IMR-90 (cell line): Measurements from ENCODE around the gene GFPT1. TPM values are rescaled to one million over a fixed set of nuclear protein-coding genes. Genes with fewer than 3 reads are reported as not detected.

Experiments used
- ATAC-seq: fragments of 200-7000 bp; cut with Tn5 transposase; 2 replicates; pipeline ENCODE4 v1.9.1; 2020; ENCODE audit warnings: low read depth, mild to moderate bottlenecking, moderate library complexity
- BruUV-seq: library from RNA; stranded (reverse); fragments of 400-500 nt; replicated peaks from 2 replicates; lab custom pipeline; 2021; lab: Mats Ljungman, UMichigan
- CTCF ChIA-PET: fragments of 300-600 bp; formaldehyde crosslinking; extraction: SDS; loops from one replicate; lab custom pipeline; 2021; ENCODE audit warnings: antibody characterized with exemption; lab: Yijun Ruan, JAX
- POLR2A ChIA-PET: fragments of 300-600 bp; sonication (Branson Sonifier 250); formaldehyde crosslinking; loops from one replicate; lab custom pipeline; 2022; ENCODE audit warnings: antibody characterized with exemption; ENCODE audit not compliant: unreplicated experiment; lab: Charles Lee
- DNase-seq: peaks from one replicate; pipeline ENCODE4 v3.0.0; 2013
- H2AFZ ChIP-seq: replicated peaks from 2 replicates; pipeline ENCODE3; 2013; ENCODE audit warnings: low read length, mild to moderate bottlenecking; ENCODE audit not compliant: poor library complexity
- H2AK5ac ChIP-seq: 2 replicates; pipeline ENCODE4 v1.6.1; 2013; ENCODE audit warnings: low read depth, low read length, inconsistent platforms
- H2AK9ac ChIP-seq: replicated peaks from 2 replicates; pipeline ENCODE3; 2013; ENCODE audit warnings: mild to moderate bottlenecking, low read depth, low read length, moderate library complexity; ENCODE audit not compliant: poor library complexity
- H2BK120ac ChIP-seq: 2 replicates; pipeline ENCODE4 v1.6.1; 2013; ENCODE audit warnings: low read depth, low read length, inconsistent platforms
- H2BK15ac ChIP-seq: 3 replicates; pipeline ENCODE4 v1.6.1; 2013; ENCODE audit warnings: low read depth, low read length, inconsistent platforms
- H2BK20ac ChIP-seq: 2 replicates; pipeline ENCODE4 v1.6.1; 2013; ENCODE audit warnings: low read depth, mild to moderate bottlenecking, inconsistent platforms, low read length, moderate library complexity
- H2BK5ac ChIP-seq: 2 replicates; pipeline ENCODE4 v1.6.1; 2013; ENCODE audit warnings: mild to moderate bottlenecking, low read depth, low read length, inconsistent platforms; ENCODE audit not compliant: poor library complexity, severe bottlenecking
- H3K14ac ChIP-seq: replicated peaks from 2 replicates; pipeline ENCODE4 v1.6.1; 2013; ENCODE audit warnings: low read depth, low read length, inconsistent platforms
- H3K18ac ChIP-seq: 2 replicates; pipeline ENCODE4 v1.6.1; 2013; ENCODE audit warnings: low read depth, low read length, control low read depth
- H3K23ac ChIP-seq: 2 replicates; pipeline ENCODE4 v1.6.1; 2013; ENCODE audit warnings: low read depth, low read length, inconsistent platforms
- H3K27ac ChIP-seq: 2 replicates; pipeline ENCODE4 v1.5.1; 2013; ENCODE audit warnings: mild to moderate bottlenecking, control low read depth, low read length; ENCODE audit not compliant: insufficient read depth
- H3K27me3 ChIP-seq: 2 replicates; pipeline ENCODE4 v1.6.1; 2013; ENCODE audit warnings: low read length; ENCODE audit not compliant: control insufficient read depth, insufficient read depth
- H3K36me3 ChIP-seq: 2 replicates; pipeline ENCODE4 v1.6.1; 2013; ENCODE audit warnings: low read length, mixed read lengths; ENCODE audit not compliant: control insufficient read depth, insufficient read depth
- H3K4ac ChIP-seq: 2 replicates; pipeline ENCODE4 v1.6.1; 2013; ENCODE audit warnings: low read depth, low read length, inconsistent platforms
- H3K4me1 ChIP-seq: 2 replicates; pipeline ENCODE4 v1.6.1; 2013; ENCODE audit warnings: low read length, mixed read lengths; ENCODE audit not compliant: control insufficient read depth, insufficient read depth
- H3K4me2 ChIP-seq: 2 replicates; pipeline ENCODE4 v1.6.1; 2013; ENCODE audit warnings: low read depth, mild to moderate bottlenecking, control low read depth, low read length, moderate library complexity
- H3K4me3 ChIP-seq: 2 replicates; pipeline ENCODE4 v1.5.1; 2013; ENCODE audit warnings: low read depth, mild to moderate bottlenecking, control low read depth, low read length, moderate library complexity; ENCODE audit not compliant: insufficient read depth
- H3K56ac ChIP-seq: 2 replicates; pipeline ENCODE4 v1.6.1; 2013; ENCODE audit warnings: low read length, inconsistent platforms; ENCODE audit not compliant: insufficient read depth; ENCODE audit errors: extremely low read depth
- H3K79me1 ChIP-seq, 2 experiments: 2 replicates each; pipeline ENCODE4 v1.6.1; 2013; ENCODE audit warnings: low read length in 2 of 2, inconsistent platforms in 1 of 2, low read depth in 1 of 2
- H3K9ac ChIP-seq: 2 replicates; pipeline ENCODE4 v1.6.1; 2013; ENCODE audit warnings: low read depth, low read length, control low read depth
- H3K9me1 ChIP-seq: 2 replicates; pipeline ENCODE4 v1.6.1; 2013; ENCODE audit warnings: low read length, inconsistent platforms; ENCODE audit not compliant: insufficient read depth
- H3K9me3 ChIP-seq: 2 replicates; pipeline ENCODE4 v1.6.1; 2013; ENCODE audit warnings: low read length; ENCODE audit not compliant: control insufficient read depth, insufficient read depth
- H4K20me1 ChIP-seq: 2 replicates; pipeline ENCODE4 v1.6.1; 2013; ENCODE audit warnings: low read length, inconsistent platforms; ENCODE audit not compliant: insufficient read depth
- H4K5ac ChIP-seq: 2 replicates; pipeline ENCODE4 v1.6.1; 2013; ENCODE audit warnings: mild to moderate bottlenecking, low read depth, low read length, control low read depth
- H4K8ac ChIP-seq, 2 experiments: 2 replicates each; pipeline ENCODE4 v1.6.1; 2013; ENCODE audit warnings: low read depth in 2 of 2, low read length in 2 of 2, control low read depth in 1 of 2, inconsistent platforms in 1 of 2
- H4K91ac ChIP-seq: 2 replicates; pipeline ENCODE4 v1.6.1; 2013; ENCODE audit warnings: low read depth, low read length, inconsistent platforms; ENCODE audit not compliant: insufficient read depth
- FOS ChIP-seq: fragments of 150-350 bp; IDR thresholded peaks from 2 replicates; pipeline ENCODE4 v1.6.1; 2016; ENCODE audit warnings: low read depth, low read length
- MAFK ChIP-seq: IDR thresholded peaks from 2 replicates; pipeline ENCODE4 v1.6.1; 2012; ENCODE audit warnings: low read depth, low read length, improper control_type of control experiment
- WGBS, 2 experiments: methylation state at CpG; one replicate each; pipeline versions ENCODE4 v1.1.5 to v1.1.7; 2013; ENCODE audit warnings: missing lambda C conversion rate in 2 of 2; ENCODE audit not compliant: insufficient read length in 1 of 2; ENCODE audit errors: extremely low coverage in 2 of 2; 5-methylcytosine and 5-hydroxymethylcytosine counted together
- dilution Hi-C: fragments of 300-500 bp; cut with HindIII; formaldehyde crosslinking; loops from one replicate; pipeline ENCODE4 v1.14.3; 2018; ENCODE audit warnings: low sequenced_read_pairs; ENCODE audit not compliant: unreplicated experiment
- in situ Hi-C: fragments of 300-500 bp; cut with MboI; formaldehyde crosslinking; loops from 3 replicates; pipeline ENCODE4 v1.14.3; 2019; ENCODE audit warnings: low sequenced_read_pairs, inconsistent platforms, mixed read lengths
- intact Hi-C: fragments of 100-400 bp; cut with micrococcal nuclease; formaldehyde crosslinking; loops from 2 replicates; pipeline ENCODE4 v1.10.0; 2022
- polyA plus RNA-seq, 3 experiments: library from polyadenylated mRNA; depleted of rRNA; stranded (reverse); fragments of >200 nt; gene quantifications; 2 replicates each; pipeline ENCODE4 v1.2.3, GENCODE V29; 2012; ENCODE audit warnings: low replicate concordance in 1 of 3
- total RNA-seq: library from RNA; depleted of rRNA; stranded (reverse); fragments of >200 nt; gene quantifications from 2 replicates; pipeline ENCODE4 v1.2.3, GENCODE V29; 2012

The GFPT1 gene
- total and polyA plus RNA-seq, 2 of the 4 experiments (the other 2 are of a cell fraction) = 23.5 to 52.9 TPM

- no peak overlapping the region for H3K4ac ChIP-seq
- no peaks in the 10 kb centered on the region; the same call in 1 of the 2 replicates for H4K20me1 ChIP-seq
- no peak overlapping the region for H4K5ac ChIP-seq
- no peaks in the 10 kb centered on the region for H3K4me1 ChIP-seq
- H3K56ac ChIP-seq = no peak overlapping the region
- TF ChIP-seq FOS = no peak
- peak; percentile 93 for TF ChIP-seq MAFK
- intact Hi-C loops (no loop called here), in situ Hi-C loops (no loop called here), dilution Hi-C loops (no loop called here)
- no peak overlapping the region for H2BK20ac ChIP-seq
- H2BK5ac ChIP-seq = no peak overlapping the region
- H3K9ac ChIP-seq = no peak overlapping the region
- H2BK15ac ChIP-seq = no peak overlapping the region
- ChIA-PET CTCF (no interaction called here), POLR2A (interaction anchor here (0.6 kb wide), 1 partner anchor 866 kb away, joined by 4 read pairs; the partner anchor contains the start of genes APLF and FBXO48)
- no peak overlapping the region for H2AK5ac ChIP-seq
- no peak overlapping the region for H4K91ac ChIP-seq
- no peak overlapping the region for H3K4me2 ChIP-seq
- no peak overlapping the region for H4K8ac ChIP-seq
- H3K14ac ChIP-seq = no peak overlapping the region
- H3K9me1 ChIP-seq = no peaks in the 10 kb centered on the region
- no peaks in the 10 kb centered on the region for H3K27me3 ChIP-seq
- peaks cover 35% of the 10 kb centered on the region for H3K36me3 ChIP-seq
- no peak overlapping the region for H2AFZ ChIP-seq
- H3K79me1 ChIP-seq = peaks cover 22 to 27% of the 10 kb centered on the region in 2 experiments
- H2AK9ac ChIP-seq = no peak overlapping the region
- no peak overlapping the region for H3K4me3 ChIP-seq
- no peak overlapping the region for H3K23ac ChIP-seq
- WGBS, 2 experiments = 100% methylated on average over 1 of the region's 2 CpGs; no CpG with 5 or more reads in 1 of the 2 experiments
- no peak overlapping the region for H2BK120ac ChIP-seq
- H3K27ac ChIP-seq = no peak overlapping the region
- no peak overlapping the region for H3K18ac ChIP-seq
- BruUV-seq = no TSS peak
- no peaks in the 10 kb centered on the region for H3K9me3 ChIP-seq
- DNase-seq (no peak), ATAC-seq (no peak)
Observed at GRCh38 chr2:69333352-69333751, 53.7 kb downstream of the GFPT1 start.
